ENCODE data around the gene ANXA5.

DNA sequence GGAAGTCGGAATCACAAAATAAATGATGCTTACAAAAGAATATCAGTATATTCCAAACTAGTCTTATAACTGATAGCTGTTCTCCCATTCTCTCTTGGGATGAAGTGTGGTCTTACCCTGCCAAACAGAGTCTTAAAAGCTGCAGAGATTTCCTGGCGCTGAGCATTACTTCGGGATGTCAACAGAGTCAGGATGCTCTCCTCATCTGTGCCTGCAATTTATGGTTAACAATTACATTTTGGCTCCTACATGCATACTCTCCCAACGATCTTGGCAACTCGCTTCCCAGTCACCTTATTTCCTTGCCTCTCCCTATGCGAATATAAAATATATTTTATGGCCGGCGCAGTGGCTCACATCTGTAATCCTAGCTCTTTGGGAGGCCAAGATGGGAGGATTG is 12.2 kb downstream of the ANXA5 start:
- TF ChIP-seq, protein P1, sequence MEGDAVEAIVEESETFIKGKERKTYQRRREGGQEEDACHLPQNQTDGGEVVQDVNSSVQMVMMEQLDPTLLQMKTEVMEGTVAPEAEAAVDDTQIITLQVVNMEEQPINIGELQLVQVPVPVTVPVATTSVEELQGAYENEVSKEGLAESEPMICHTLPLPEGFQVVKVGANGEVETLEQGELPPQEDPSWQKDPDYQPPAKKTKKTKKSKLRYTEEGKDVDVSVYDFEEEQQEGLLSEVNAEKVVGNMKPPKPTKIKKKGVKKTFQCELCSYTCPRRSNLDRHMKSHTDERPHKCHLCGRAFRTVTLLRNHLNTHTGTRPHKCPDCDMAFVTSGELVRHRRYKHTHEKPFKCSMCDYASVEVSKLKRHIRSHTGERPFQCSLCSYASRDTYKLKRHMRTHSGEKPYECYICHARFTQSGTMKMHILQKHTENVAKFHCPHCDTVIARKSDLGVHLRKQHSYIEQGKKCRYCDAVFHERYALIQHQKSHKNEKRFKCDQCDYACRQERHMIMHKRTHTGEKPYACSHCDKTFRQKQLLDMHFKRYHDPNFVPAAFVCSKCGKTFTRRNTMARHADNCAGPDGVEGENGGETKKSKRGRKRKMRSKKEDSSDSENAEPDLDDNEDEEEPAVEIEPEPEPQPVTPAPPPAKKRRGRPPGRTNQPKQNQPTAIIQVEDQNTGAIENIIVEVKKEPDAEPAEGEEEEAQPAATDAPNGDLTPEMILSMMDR (IDR thresholded peaks at IDR 0.05; ENCODE audit: low read length): no peak
- no peak for TF ChIP-seq EZH2 (optimal IDR thresholded peaks at IDR 0.05; ENCODE audit: low read depth, low read length)

All from MM.1S (cell line).